ENCODE results near the gene TBPL1. TPM values are rescaled to one million over a fixed set of nuclear protein-coding genes. Genes with fewer than 3 reads are reported as not detected.
"Not testable (repeated sequence)": the region's sequence is repeated elsewhere in the genome, so short reads cannot be mapped to it uniquely, and the experiment has no call there.

TBPL1 gene
- total RNA-seq, 1 donor from 2014 or later = 35.7 TPM

GRCh38 chr6:133964702-133965101 lies 11.7 kb downstream of the TBPL1 start:
- Mint-ChIP-seq H3K27me3 (no peaks in the 10 kb centered on the region), H3K4me3 (peak overlapping the region; percentile 39), H3K9me3 (no peaks in the 10 kb centered on the region), H3K36me3 (ENCODE audit: low read depth) (no peaks in the 10 kb centered on the region), H3K4me1 (peaks cover 69% of the 10 kb centered on the region), H3K27ac (peak overlapping the region; percentile 69)
- no peak for TF ChIP-seq CTCF (IDR thresholded peaks at IDR 0.05)
- DNase-seq (no peak), ATAC-seq (ENCODE audit: low read depth) (peak; percentile 26)
- intact Hi-C loops (cut with micrococcal nuclease) = no loop called here
- CTCF ChIA-PET = interaction anchor here (0.8 to 2.1 kb wide), 4 partner anchors 8 to 41 kb away, joined by 3 to 7 read pairs (median 4); no protein-coding TSS in a partner anchor
- POLR2A ChIA-PET = interaction anchor here (2.9 kb wide), 1 partner anchor 11 kb away, joined by 15 read pairs; the partner anchor contains the start of gene TBPL1

- ATAC-seq (ENCODE audit: low read depth) = no peak
- intact Hi-C loops (cut with micrococcal nuclease) = loop anchor here (1.0 kb wide), 1 partner anchor 13 kb away; the partner anchor contains the start of gene TBPL1
- DNase-seq = no peak
- Mint-ChIP-seq H3K27ac (no peak overlapping the region), H3K36me3 (ENCODE audit: low read depth) (peaks cover 1% of the 10 kb centered on the region), H3K9me3 (no peaks in the 10 kb centered on the region), H3K4me1 (peaks cover 64% of the 10 kb centered on the region), H3K4me3 (no peak overlapping the region), H3K27me3 (no peaks in the 10 kb centered on the region)
- TF ChIP-seq CTCF (IDR thresholded peaks at IDR 0.05) = no peak
- CTCF ChIA-PET = interaction anchor here (1.2 to 2.1 kb wide), 2 partner anchors 11 to 21 kb away, joined by 3 to 7 read pairs; no protein-coding TSS in a partner anchor
- POLR2A ChIA-PET = interaction anchor here (2.9 kb wide), 1 partner anchor 12 kb away, joined by 15 read pairs; the partner anchor contains the start of gene TBPL1
These were observed 12.9 kb downstream of the TBPL1 start for GRCh38 chr6:133965817-133966360.

- peaks cover 8% of the 10 kb centered on the region for H3K36me3 Mint-ChIP-seq (ENCODE audit: low read depth)
- H3K27ac Mint-ChIP-seq = peak overlapping the region; percentile 75
- CTCF ChIA-PET = interaction anchor here (0.9 kb wide), 1 partner anchor 129 kb away, joined by 3 read pairs; no protein-coding TSS in a partner anchor
- peak overlapping the region; percentile 56 for H3K4me3 Mint-ChIP-seq
- H3K9me3 Mint-ChIP-seq = no peaks in the 10 kb centered on the region
- ATAC-seq (ENCODE audit: low read depth) (peak; percentile 91), DNase-seq (no peak)
- POLR2A ChIA-PET = interaction anchor here (1.0 to 2.9 kb wide), 2 partner anchors 9 to 13 kb away, joined by 5 to 15 read pairs; partner anchors contain the start of gene TBPL1
- peaks cover 58% of the 10 kb centered on the region for H3K4me1 Mint-ChIP-seq
- TF ChIP-seq CTCF (IDR thresholded peaks at IDR 0.05) = no peak
- intact Hi-C loops (cut with micrococcal nuclease) = loop anchor here (1.0 kb wide), 1 partner anchor 13 kb away; the partner anchor contains the start of gene TBPL1
- no peaks in the 10 kb centered on the region for H3K27me3 Mint-ChIP-seq
These were observed 13.8 kb downstream of the TBPL1 start for GRCh38 chr6:133966654-133967329.

DNA sequence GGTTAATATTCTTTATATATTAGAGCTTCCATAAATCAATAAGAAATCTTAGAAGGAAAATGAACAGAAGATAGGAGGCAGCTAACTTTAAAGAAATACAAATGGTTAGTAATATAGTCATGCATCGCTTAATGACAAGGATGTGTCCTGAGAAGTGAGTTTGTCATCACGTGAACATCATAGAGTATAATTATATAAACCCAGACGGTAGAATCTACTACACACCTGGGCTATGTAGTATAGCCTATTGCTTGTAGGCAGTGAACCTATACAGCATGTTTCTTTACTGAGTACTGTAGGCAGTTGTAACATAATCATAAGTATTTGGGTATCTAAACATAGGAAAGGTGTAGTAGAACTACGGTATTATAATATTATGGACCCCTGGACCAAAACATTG lies 14.3 kb downstream of the TBPL1 start:
- Mint-ChIP-seq H3K4me3 (no peak overlapping the region), H3K27me3 (no peaks in the 10 kb centered on the region), H3K36me3 (ENCODE audit: low read depth) (peaks cover 8% of the 10 kb centered on the region), H3K27ac (peak overlapping the region; percentile 75), H3K4me1 (peaks cover 54% of the 10 kb centered on the region), H3K9me3 (no peaks in the 10 kb centered on the region)
- no peak for TF ChIP-seq CTCF (IDR thresholded peaks at IDR 0.05)
- no peak for DNase-seq
- ChIA-PET CTCF (interaction anchor here (0.9 kb wide), 1 partner anchor 129 kb away, joined by 3 read pairs; no protein-coding TSS in a partner anchor), POLR2A (interaction anchor here (1.0 kb wide), 1 partner anchor 9 kb away, joined by 5 read pairs; no protein-coding TSS in a partner anchor)
- no peak for ATAC-seq (ENCODE audit: low read depth)
- intact Hi-C loops (cut with micrococcal nuclease) = no loop called here

DNA sequence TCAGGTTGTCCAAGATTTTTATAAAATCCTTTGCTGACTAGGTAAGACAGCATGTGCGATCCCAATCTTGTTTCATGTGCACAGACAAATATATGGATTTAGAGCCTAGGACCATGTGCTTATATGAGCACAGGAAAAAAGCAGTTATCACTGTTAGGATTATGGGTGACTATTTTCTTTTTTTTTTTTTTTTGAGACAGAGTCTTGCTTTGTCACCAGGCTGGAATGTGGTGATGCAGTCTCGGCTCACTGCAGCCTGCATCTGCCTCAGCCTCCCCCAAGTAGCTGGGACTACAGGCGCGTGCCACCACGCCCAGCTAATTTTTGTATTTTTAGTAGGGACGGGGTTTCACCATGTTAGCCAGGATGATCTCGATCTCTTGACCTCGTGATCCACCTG lies 14.8 kb downstream of the TBPL1 start:
- H3K27me3 Mint-ChIP-seq; H3K36me3 Mint-ChIP-seq (ENCODE audit: low read depth); ATAC-seq (ENCODE audit: low read depth); DNase-seq; H3K27ac Mint-ChIP-seq; POLR2A ChIA-PET; H3K9me3 Mint-ChIP-seq; H3K4me3 Mint-ChIP-seq; intact Hi-C loops (cut with micrococcal nuclease): not testable (repeated sequence)
- H3K4me1 Mint-ChIP-seq = peaks cover 51% of the 10 kb centered on the region
- CTCF ChIA-PET = interaction anchor here (0.9 kb wide), 1 partner anchor 128 kb away, joined by 3 read pairs; no protein-coding TSS in a partner anchor
